ENCODE measurements around the gene CCNH. TPM values are rescaled to one million over a fixed set of nuclear protein-coding genes. Genes with fewer than 3 reads are reported as not detected.

The CCNH gene
- total RNA-seq, 1 donor from 2014 or later: 55.9 TPM

DNA sequence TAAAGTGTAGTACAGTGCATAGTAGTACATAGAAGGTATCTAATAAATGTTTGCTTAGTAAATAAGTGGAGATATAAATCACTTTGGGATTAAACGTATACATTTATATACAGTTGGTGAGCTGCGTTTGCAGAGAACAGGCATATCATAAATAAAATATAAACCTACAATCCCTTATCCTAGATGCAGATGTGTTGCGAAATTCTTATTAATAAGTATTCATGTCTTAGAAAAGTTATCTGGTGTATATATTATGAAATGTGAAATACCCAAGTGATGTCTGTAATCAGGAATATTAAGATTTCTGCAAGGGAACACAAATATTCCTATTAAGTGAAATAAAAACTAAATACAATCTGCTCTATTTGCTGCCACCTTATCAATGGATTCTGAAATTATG is 8.8 kb downstream of the CCNH start:
- no peak for DNase-seq (ENCODE audit: extremely low read depth, low read depth, low spot score)

DNA sequence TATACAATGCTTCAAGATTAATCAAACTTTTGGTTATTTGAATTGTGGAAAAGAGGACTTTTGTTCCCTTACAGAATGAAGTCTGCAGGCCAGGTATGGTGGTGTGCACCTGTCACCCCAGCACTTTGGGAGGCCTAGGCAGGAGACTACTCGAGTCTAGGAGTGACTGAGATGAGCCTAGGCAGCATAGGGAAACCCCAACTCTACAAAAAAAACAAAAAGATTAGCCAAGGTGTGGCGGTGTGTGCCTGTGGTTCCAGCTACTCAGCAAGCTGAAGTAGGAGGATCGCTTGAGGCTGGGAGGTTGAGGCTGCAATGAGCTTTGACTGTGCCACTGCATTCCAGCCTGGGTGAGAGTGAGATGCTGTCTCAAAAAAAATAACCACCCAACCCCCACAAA is 9.3 kb downstream of the CCNH start:
- DNase-seq (ENCODE audit: extremely low read depth, low read depth, low spot score): no peak

DNA sequence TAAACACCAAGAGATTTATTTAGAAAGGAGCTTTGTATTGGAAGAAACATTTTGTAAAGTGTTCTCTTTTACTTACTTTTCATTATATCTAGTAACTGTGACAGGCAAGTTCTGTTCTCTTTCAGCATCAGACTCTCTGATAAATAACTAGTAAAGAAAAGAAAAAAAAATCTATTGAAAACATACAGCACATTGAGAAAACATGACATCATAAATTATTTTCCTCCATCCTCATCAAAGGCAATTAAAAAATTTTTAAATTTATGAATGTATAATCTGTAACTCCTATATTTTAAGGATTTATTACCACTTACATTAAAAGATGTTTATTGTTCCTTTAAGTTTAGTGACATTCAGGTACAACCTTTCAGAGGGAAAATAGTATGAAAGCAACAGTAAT is 11.1 kb downstream of the CCNH start:
- no peak for DNase-seq (ENCODE audit: extremely low read depth, low read depth, low spot score)

DNA sequence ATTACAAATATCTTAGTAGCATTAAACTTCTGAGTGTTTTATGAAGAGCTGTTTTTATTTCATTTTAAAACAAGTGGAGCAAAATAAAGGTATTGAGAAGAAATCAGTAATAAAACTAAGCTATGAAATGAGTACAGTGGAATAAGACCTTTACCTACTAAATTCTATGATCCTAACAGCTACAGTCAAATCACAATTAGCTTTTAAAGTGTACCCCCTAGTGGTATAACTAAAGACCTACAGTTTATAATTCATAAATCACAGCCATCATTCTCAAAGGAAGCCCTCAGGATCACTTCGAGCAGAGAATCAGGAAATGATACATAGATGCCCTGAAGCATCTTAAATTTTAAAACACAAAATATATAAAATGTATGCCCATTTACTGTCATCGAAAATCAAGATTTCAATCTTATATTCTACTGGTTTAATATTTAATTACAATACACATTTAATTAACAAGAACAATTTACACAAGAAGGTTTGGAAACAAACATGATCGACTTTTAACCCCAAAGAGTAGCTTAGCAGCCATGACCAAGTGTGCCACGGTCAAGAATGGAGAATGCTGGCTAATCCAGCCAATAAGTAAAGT is 12.3 kb downstream of the CCNH start:
- DNase-seq (ENCODE audit: extremely low read depth, low read depth, low spot score): no peak

DNA sequence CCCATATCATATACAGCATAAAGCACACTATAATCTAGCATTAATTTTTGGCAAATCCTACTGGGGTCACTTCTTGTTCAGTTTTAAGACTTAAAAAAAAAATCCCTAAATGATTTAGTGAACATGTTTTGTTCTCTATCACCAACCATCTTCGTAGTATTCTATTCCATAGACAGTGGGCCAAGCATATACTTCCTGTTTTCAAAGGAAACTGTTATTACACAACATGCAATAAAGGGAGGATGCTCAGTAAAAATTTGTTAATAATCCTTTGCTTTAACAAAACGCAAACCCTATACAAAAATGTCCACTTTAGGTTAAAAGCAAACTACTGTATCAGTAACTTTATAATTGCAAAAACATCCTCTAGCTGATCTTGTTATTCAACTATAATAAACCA is 13.0 kb downstream of the CCNH start:
- DNase-seq (ENCODE audit: extremely low read depth, low read depth, low spot score): no peak

DNA sequence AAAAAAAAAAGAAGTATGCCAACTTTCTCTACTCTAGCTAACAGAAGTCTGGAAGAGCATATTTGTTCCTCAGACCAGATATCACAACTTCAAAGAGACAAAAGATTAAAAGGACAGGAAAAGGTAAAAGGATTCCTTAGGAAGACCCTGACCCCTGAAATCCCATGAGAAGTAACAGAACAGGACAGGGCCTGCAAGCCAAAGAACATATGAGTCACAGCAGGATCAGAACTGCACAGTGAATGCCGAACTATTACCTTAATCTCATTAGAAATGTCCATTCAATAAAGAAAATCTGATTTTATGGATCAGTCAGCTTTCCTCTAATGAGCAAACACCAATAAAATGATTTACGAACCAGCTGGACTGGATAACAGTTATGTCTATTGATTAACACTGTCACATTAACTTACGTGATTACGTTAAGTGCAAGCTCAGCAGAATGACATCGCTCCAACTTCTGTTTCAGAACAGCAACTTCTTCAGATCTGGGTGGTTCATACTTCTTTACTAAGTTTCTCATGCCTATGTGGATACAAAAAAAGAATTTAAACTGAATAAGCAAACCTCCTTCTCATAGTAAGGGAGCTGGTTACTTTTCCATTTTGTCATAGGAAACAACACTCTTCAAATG is 13.6 kb downstream of the CCNH start:
- DNase-seq (ENCODE audit: extremely low read depth, low read depth, low spot score): no peak

DNA sequence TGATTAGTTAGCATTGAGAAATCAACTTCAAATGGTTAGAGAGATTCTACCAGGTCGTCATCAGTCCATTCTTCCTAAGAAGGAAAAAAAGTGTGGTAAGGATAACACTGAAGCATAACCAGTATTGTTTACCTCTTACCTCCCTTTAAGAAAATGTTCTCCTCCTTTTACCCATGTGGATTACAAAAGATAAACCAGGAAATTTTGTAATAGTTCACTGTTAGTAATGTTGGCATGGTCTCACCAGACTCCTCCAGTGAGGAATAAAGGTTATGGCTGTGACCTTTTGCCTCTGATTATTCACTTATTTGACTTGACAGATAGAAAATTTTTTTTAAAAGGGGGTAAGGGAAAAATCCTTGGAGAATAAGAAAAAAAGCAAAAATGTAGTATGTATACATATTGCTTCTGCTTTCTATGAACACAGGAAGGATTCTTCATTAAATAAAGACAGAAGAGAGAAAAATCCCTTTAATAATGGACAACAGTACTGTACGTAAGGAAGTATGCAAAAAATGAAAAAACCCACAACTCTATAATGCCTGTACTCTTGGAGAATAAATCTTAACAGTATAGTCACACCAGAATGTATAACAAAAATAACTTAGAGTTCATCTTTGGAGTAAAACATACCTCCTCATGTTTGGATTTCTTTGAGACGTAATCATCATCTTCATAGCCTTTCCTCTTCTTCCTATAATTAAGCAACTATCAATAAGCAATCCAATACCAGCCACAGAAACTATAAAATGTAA is 18.1 kb downstream of the CCNH start:
- no peak for DNase-seq (ENCODE audit: extremely low read depth, low read depth, low spot score)

DNA sequence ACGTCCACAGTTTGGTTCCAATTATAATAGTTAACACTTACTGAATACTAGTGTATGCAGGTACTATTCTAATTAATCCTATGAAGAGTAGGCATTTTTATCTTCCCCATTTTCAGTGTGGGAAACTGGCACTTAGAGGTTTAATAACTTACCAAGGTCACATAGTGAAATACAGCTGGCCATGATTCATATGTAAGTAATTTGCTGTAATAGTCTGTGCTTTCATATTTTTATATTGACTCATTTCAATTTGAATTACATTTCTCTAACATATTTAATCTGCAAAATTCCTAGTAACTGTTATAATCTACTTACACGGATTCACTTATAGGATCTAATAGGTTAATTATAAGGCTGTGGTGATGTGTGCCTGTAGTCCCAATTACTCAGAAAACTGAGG is 19.4 kb downstream of the CCNH start:
- DNase-seq (ENCODE audit: extremely low read depth, low read depth, low spot score): peak; percentile 47

DNA sequence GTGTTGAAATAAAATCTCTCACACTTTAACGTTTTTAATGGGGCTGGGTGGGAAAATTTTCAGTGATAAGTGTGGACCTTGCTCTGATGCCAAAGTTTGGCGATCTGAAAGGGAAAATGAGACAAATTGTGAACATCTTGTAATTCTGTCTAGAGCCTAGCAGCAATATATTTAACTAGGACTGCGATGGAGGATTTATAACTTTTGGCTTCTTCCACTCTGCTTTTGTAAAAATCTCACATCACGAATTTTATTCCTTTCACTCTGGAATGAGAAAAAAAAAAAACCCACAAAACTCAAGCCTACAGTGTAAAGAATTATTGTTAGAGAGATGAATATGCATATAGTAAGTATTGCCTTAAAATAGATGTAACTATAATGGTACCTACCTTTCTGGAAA is 19.9 kb downstream of the CCNH start:
- no peak for DNase-seq (ENCODE audit: extremely low read depth, low read depth, low spot score)

DNA sequence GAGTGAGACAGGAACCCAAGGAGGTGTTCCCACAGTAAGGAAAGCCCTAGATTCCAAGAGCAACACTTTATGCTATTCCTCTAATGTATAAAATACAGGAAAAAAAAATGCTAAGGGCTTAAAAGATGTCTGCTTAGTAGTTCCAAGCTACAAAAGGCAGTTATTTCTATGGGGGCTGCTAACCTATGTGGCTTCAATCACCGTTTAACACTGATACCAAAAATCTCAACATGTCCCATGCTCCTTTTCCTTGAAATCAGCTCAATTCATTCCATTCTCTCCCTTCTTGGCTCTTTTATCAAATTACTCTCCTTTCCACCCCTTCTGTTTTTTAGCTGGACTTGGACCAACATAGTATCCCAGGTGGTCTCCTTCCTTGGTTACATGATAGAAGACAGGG is 20.6 kb downstream of the CCNH start:
- no peak for DNase-seq (ENCODE audit: extremely low read depth, low read depth, low spot score)

DNA sequence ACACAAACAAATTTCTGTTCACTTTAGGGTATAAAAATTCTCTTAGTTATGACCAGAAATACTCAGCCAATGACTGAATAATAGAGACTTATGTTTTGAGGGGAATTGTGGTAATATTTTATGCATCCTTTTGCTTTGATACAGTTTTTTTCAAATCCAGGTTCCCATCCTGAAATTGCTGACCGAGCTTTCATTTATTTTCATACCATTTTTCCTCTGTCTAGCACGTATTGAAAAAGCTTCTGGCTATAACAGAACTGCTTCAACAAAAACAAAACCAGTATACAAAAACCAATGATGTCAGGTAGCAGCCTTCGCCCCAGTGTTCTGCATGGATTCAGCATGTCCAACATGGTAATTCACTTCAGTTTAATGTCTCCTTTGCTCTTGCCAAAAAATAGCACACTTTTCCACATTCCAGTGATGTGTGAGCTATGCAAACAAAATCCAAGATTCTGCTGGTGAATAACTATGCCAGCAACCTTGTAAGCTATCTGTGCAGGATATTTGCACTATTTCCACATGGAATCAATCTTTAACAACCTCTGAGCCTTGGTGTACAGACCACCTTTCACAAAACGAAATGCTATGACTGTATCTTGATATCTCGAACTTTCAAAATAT is 22.0 kb downstream of the CCNH start:
- no peak for DNase-seq (ENCODE audit: extremely low read depth, low read depth, low spot score)

DNA sequence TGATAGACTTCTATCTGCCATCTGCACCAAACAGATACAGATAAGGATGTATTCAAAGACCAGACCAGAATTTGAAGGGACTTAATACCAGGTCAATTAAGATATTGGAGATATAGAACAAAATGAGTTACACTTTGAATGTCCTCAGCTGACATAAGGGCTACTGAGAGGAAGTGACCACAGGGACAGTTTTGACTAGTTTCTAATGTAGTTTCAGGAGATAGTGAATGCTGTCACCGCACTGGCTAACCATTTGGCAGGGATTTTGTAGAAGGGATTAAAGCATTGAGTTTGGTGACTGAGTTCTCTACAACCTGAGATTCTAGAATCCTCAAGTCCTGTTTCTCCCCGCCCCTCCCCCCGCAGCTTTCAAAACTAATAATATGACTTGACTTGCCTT is 22.7 kb downstream of the CCNH start:
- no peak for DNase-seq (ENCODE audit: extremely low read depth, low read depth, low spot score)

DNA sequence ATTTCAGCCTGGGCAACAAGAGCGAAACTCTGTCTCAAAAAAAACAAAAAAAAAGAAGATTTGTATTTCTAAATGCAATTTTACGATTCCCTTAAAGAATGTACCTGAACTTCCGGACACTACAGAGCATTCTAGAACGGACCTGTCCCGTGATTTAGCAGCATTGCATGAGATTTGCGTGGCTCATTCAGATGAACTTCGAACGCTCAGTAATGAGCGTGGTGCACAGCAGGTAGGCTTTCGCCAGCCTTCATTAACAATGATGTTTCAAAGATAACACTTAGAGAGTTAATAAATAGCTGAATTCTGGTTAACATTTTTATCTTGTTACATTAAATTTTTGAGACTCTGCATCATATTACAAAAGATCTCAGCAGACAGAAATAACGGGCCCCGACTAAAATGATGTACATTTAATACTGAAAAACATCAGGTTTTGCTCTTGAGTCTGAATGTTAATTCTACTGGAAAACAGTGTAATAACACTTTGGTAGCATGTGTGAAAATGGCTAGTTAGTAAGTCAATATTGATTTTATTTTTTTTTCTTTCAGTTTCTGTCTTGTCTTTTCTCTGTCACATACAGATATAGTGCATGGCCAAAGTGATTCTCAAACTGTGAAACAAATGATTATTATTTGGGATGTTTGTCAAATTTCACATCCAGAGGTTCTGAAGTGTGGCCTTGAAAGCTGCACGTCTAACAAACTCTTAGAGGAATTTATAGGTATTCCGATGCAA is 23.3 kb downstream of the CCNH start:
- DNase-seq (ENCODE audit: extremely low read depth, low read depth, low spot score): no peak

DNA sequence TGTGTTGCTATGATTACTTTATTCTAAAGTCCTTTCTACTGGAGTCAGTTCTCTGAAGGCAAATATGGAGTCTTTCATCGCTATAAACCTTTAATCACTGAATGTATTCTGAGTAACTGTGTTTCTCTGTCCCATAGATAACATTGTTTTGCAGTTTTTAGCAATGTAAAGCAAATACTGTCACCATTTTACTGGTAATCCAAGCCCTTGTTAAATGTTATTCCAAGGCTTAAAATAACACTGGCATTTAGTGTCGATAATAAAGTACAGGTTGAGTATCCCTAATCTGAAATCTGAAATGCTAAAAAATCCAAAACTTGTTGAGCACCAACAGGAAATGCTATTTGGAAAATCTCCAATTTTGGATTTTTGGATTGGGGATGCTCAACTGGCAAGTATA is 24.6 kb downstream of the CCNH start:
- no peak for DNase-seq (ENCODE audit: extremely low read depth, low read depth, low spot score)

DNA sequence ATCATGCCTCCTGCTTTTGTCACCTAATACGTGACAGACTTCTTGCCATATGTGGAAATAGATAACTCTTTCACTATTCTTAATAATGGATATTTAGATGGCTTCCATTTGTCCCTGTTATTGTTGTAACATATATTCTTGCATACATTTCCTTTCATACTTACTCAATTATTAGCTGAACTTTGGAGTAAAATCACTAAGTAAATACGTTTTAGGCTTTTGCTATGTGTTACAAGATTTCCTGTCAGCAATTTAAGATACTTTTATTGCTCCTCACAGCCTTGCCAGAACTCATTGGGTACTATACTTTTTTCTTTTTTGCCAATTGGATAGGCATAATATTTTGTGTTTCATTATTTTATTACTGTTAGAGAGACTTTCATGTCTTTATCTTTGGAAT is 26.9 kb downstream of the CCNH start:
- DNase-seq (ENCODE audit: extremely low read depth, low read depth, low spot score): no peak

DNA sequence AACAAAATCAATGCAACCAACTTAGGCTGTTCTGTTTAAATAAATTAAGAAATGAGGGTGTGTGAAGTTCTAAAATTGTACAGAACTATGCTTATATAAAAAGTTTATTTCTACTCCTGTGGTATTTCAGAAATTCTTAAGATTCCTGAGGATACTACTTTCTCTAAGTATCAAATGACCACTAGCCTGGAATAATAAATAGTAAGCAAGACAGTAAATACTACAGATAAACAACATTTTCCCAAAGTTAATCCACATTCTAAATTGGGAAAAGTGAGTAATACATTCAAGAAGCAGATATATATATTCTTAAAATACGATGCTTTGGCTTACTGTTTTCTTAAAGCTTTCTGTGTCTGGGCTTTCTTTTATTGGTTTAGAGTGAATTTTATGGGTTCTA is 29.5 kb downstream of the CCNH start:
- DNase-seq (ENCODE audit: extremely low read depth, low read depth, low spot score): no peak

DNA sequence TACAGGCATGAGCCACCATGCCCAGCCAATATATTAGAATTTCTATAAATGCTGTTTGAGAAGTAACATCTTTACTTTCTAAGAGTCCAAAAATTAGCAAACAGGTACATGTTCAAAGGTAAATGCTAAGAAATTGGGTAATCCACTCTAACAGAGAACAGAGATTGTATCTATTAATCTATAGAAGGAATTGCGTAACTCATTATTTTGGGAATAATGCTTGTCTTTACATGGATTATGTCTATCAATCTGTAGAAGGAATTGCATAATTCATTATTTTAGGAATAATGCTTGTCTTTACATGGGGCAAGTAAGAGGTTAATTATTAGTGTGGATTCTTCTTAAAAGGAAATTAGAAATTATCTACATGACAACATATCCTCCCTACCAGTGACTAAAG is 30.5 kb downstream of the CCNH start:
- no peak for DNase-seq (ENCODE audit: extremely low read depth, low read depth, low spot score)

DNA sequence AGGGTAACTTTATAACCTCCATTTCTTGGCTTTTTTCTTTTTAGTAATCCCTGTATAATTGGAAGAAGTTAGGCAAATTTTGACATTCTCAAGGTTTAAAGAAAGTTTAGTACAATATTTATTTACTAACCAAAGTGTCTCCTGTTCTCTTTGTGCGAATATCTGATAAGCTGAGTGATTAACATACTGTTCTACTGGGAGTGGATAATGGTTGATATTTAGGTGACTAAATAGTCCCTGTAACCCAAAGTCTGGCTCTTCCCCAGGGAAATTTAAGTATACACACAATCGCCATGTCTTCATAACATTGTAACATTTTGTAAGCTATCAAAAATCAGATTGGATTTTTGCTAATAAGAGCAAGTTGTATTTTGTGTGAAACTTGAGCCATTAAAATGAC is 40.0 kb downstream of the CCNH start:
- no peak for DNase-seq (ENCODE audit: extremely low read depth, low read depth, low spot score)

DNA sequence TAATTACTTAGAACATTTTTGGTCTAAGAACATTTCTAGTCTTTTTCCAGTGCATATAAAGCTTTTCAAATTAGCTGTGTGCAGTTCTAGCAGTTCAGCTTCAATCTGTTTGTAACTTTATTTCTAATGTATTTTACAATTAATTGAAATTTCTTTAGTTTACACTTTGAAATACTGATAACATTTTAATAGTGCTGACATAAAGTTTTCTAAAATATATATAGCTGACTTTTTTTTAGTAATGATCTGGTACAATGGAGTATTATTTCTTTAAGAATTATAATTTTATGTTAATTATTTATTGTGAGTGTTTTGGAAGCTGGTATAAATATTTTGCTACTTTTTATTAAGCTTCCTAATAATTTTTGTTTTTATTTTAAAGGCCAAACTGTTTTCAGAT is 43.3 kb downstream of the CCNH start:
- DNase-seq (ENCODE audit: extremely low read depth, low read depth, low spot score): no peak

DNA sequence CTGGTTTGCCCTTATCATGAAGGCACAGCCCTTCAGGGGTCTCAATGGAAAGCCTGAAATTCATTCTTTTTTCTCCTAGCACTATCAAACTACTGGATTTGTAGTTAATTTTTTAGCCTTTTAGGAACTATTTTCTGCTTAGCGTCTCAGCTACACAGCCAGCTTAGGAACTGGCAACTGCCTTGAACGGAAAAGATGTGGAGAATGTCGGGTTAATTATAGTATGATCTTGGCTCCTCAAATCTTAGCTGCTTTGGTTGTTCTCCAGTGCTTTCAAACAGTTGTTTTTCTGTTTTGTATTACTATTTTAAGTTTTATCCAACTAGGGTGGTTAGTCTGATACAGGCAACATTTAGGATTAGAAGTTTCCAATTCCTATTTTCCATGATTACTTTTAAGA is 44.1 kb downstream of the CCNH start:
- no peak for DNase-seq (ENCODE audit: extremely low read depth, low read depth, low spot score)

DNA sequence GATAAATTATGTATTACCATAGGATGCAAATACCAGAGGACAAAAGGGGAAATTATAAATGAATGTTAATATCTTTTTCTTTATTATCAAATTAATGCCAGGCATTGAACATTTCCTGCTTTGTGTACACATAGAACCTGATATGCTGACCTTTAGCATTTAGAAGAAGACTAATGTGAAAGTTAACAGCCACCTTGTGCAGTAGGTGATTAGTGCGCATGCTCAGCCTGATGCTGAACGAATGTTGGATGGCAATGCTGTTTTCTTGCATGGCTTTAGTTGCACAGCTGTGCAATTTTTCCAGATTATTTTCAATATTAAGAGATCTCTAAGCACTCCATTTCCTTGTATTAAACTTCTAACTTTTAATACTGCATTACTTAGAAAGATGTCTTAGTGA is 45.5 kb downstream of the CCNH start:
- DNase-seq (ENCODE audit: extremely low read depth, low read depth, low spot score): no peak
